ENCODE data around the gene SOX8.

DNA sequence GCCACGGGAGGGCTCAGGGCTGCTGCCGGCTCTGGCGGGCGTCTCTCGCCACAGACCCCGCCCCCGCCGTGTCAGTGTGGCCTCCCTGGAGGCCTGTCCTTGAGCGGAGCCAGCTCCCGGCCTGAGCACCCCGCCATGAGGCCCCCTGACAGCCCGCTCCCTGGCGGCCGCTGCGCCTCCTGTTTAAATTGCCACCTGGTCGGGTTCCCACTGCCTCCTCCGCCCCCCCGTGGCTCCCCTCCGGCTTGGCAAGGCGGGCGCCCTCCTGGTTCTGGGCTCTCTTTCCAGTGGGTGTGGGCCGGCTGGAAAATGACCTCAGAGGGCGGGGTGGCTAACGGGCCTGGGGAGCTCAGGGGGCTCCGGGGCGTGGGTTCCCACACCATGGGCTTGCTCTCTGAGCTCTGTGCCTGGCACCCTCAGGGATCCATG, 48.9 kb downstream of the SOX8 start:
- TF ChIP-seq, protein P1, sequence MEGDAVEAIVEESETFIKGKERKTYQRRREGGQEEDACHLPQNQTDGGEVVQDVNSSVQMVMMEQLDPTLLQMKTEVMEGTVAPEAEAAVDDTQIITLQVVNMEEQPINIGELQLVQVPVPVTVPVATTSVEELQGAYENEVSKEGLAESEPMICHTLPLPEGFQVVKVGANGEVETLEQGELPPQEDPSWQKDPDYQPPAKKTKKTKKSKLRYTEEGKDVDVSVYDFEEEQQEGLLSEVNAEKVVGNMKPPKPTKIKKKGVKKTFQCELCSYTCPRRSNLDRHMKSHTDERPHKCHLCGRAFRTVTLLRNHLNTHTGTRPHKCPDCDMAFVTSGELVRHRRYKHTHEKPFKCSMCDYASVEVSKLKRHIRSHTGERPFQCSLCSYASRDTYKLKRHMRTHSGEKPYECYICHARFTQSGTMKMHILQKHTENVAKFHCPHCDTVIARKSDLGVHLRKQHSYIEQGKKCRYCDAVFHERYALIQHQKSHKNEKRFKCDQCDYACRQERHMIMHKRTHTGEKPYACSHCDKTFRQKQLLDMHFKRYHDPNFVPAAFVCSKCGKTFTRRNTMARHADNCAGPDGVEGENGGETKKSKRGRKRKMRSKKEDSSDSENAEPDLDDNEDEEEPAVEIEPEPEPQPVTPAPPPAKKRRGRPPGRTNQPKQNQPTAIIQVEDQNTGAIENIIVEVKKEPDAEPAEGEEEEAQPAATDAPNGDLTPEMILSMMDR (IDR thresholded peaks at IDR 0.05; ENCODE audit: low read length), result no peak
- no peak for TF ChIP-seq EZH2phosphoT487 (IDR thresholded peaks at IDR 0.05; ENCODE audit: low read length)
- TF ChIP-seq EZH2 (optimal IDR thresholded peaks at IDR 0.05; ENCODE audit: low read depth, low read length), result no peak
